Activated naive CD8-positive, alpha-beta T cell (primary cell): ENCODE data around the gene TMEM201.

Experiments
- H3K27ac Mint-ChIP-seq: one replicate; pipeline ENCODE4 v1.8.0; 2021; ENCODE audit warnings: mixed read lengths
- H3K27me3 Mint-ChIP-seq: one replicate; pipeline ENCODE4 v1.8.0; 2021; ENCODE audit warnings: mixed read lengths
- H3K36me3 Mint-ChIP-seq: one replicate; pipeline ENCODE4 v1.8.0; 2021; ENCODE audit warnings: mixed read lengths
- H3K4me1 Mint-ChIP-seq: one replicate; pipeline ENCODE4 v1.8.0; 2021; ENCODE audit warnings: low read depth, mixed read lengths
- H3K4me3 Mint-ChIP-seq: one replicate; pipeline ENCODE4 v1.8.0; 2021; ENCODE audit warnings: mild to moderate bottlenecking, mixed read lengths
- H3K9me3 Mint-ChIP-seq: one replicate; pipeline ENCODE4 v1.8.0; 2021; ENCODE audit warnings: low read depth, mixed read lengths

TMEM201 gene

DNA sequence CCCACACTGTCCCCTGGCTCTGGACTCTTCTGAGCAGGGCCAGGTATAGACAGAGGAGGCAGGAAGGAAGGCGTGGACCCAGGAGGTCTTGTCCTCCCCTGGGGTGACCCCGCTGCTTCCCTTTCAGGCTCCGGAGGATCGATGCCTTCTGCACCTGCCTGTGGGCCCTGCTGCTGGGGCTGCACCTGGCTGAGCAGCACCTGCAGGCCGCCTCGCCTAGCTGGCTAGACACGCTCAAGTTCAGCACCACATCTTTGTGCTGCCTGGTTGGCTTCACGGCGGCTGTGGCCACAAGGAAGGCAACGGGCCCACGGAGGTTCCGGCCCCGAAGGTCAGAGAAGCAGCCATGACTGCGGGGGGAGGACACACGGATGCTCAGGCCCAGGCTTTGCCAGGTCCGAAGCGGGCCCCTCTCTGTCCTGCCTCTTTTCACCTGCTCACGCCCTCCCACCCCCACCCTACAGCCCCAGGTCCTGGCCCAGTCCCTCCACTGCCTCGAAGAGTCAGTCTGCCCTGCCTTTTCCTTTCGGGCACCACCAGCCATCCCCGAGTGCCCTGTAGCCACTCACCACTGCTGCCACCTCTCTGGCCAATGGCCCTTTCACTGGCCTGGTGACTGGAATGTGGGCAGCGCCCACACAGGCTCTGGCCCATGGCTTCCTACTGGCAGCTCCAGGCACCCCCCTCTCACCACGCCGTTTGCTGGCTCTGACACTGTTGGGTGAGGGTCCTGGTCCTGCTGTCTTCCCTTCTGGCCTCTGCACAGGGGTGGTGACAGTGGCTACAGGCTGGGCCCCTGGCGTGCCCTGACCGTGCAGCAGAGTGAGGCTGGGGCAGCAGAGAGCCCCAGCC lies 13.5 kb downstream of the TMEM201 start:
- Mint-ChIP-seq H3K27ac (no peak overlapping the region), H3K9me3 (no peaks in the 10 kb centered on the region), H3K36me3 (no peaks in the 10 kb centered on the region), H3K4me3 (no peak overlapping the region), H3K4me1 (no peaks in the 10 kb centered on the region), H3K27me3 (no peaks in the 10 kb centered on the region)

- no peak overlapping the region for H3K27ac Mint-ChIP-seq
- H3K4me1 Mint-ChIP-seq, result no peaks in the 10 kb centered on the region
- H3K27me3 Mint-ChIP-seq, result no peaks in the 10 kb centered on the region
- H3K4me3 Mint-ChIP-seq, result no peak overlapping the region
- no peaks in the 10 kb centered on the region for H3K9me3 Mint-ChIP-seq
- no peaks in the 10 kb centered on the region for H3K36me3 Mint-ChIP-seq
Observed at GRCh38 chr1:9602794-9603167, 14.1 kb downstream of the TMEM201 start.

GRCh38 chr1:9603307-9603706 lies 14.6 kb downstream of the TMEM201 start:
- H3K27ac Mint-ChIP-seq, result no peak overlapping the region
- no peaks in the 10 kb centered on the region for H3K27me3 Mint-ChIP-seq
- no peak overlapping the region for H3K4me3 Mint-ChIP-seq

GRCh38 chr1:9603766-9604753 lies 15.3 kb downstream of the TMEM201 start:
- Mint-ChIP-seq H3K27me3 (no peaks in the 10 kb centered on the region), H3K9me3 (no peaks in the 10 kb centered on the region), H3K4me3 (no peak overlapping the region), H3K36me3 (no peaks in the 10 kb centered on the region), H3K27ac (no peak overlapping the region), H3K4me1 (no peaks in the 10 kb centered on the region)

More at GRCh38 chr1:9603307-9603706, 14.6 kb downstream of the TMEM201 start:
- Mint-ChIP-seq H3K9me3 (no peaks in the 10 kb centered on the region), H3K36me3 (no peaks in the 10 kb centered on the region), H3K4me1 (no peaks in the 10 kb centered on the region)

DNA sequence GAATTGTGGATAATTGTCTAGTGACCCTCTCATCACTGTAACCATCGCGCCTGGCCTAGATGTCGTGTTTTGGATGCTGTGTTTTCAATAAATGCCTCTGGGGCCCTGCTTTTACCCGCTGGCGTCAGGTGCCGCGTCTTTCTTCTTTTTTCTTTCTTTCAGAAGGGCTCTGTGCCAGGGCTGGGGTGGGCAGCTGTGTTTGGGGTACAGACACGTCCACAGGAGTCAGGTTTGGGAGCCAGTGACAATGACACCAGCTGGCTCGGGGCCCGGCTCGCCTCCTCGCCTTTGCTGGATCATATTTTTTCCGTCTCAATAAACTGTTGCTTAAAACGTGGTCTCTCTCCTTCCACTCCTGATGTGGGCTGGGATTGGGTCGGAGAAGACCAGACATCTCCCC lies 16.1 kb downstream of the TMEM201 start:
- Mint-ChIP-seq H3K27me3 (no peaks in the 10 kb centered on the region), H3K4me3 (no peak overlapping the region), H3K36me3 (no peaks in the 10 kb centered on the region), H3K9me3 (no peaks in the 10 kb centered on the region), H3K27ac (no peak overlapping the region), H3K4me1 (no peaks in the 10 kb centered on the region)

DNA sequence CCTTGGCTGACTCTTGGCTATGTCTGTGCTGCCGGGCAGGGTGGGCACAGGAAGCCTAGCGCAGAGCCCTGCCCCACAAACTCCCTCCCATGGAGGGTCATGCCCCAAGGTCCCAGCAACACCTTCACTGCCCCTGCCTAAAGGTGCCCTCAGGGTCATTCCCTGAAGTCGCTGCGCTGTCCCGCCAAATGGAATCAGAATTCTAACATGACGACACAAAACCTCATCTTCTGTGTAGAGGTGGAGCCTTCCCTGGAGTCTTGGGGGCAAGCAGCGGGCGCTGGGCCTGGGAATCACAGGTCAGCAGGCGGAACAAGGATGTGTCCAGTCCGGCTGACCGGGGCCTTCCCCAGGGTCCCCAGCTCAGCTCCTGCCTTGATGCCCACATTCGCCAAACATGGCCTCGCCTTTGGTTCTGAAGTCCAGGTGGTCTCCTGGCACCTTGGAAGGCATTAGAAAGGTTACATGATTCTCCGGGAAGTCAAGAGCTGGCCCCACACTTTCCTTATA lies 17.3 kb downstream of the TMEM201 start:
- Mint-ChIP-seq H3K9me3 (no peaks in the 10 kb centered on the region), H3K4me3 (no peak overlapping the region), H3K36me3 (no peaks in the 10 kb centered on the region), H3K27me3 (no peaks in the 10 kb centered on the region), H3K27ac (no peak overlapping the region), H3K4me1 (no peaks in the 10 kb centered on the region)

GRCh38 chr1:9606458-9606857 lies 17.7 kb downstream of the TMEM201 start:
- Mint-ChIP-seq H3K27ac (no peak overlapping the region), H3K27me3 (no peaks in the 10 kb centered on the region)

DNA sequence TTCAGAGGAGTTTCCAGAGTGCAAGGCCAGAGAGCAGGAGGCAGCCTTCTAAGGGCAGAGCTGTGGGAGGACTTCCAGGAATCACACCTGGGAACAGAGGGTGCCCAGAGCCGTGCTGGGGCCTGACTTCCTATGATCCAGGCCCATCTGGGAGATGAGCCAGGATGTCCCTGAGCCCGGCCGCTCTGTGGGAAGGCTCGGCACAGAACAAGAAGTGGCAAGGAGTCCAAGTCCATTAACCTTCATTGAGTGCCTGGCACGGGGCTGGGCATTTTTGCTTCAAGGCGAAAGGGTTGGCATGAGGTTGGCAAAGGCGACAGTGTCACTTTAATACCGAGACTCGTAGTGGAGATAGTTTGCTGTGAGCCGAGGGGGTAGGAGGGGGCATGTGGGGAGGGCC lies 18.2 kb downstream of the TMEM201 start:
- Mint-ChIP-seq H3K27ac (no peak overlapping the region), H3K4me3 (no peak overlapping the region), H3K36me3 (no peaks in the 10 kb centered on the region), H3K27me3 (no peaks in the 10 kb centered on the region), H3K9me3 (no peaks in the 10 kb centered on the region), H3K4me1 (no peaks in the 10 kb centered on the region)

More at GRCh38 chr1:9606458-9606857, 17.7 kb downstream of the TMEM201 start:
- no peaks in the 10 kb centered on the region for H3K9me3 Mint-ChIP-seq
- H3K36me3 Mint-ChIP-seq, result no peaks in the 10 kb centered on the region
- no peaks in the 10 kb centered on the region for H3K4me1 Mint-ChIP-seq
- H3K4me3 Mint-ChIP-seq, result no peak overlapping the region

DNA sequence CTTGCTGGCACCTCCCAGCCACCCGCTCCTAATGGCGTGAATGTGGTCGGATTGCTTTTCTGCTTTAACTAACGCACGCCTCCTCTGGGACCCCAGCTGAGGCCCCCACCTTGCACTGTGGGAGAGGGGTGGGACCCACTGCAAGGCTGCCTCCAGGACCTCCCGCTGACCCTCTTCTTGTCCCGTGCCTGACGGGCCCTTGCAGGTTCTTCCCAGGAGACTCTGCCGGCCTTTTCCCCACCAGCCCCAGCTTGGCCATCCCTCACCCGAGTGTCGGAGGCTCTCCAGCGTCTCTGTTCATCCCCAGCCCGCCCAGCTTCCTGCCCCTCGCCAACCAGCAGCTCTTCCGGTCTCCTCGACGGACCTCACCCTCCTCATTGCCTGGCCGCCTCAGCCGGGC lies 18.6 kb downstream of the TMEM201 start:
- no peaks in the 10 kb centered on the region for H3K4me1 Mint-ChIP-seq
- H3K27me3 Mint-ChIP-seq, result no peaks in the 10 kb centered on the region
- H3K36me3 Mint-ChIP-seq, result no peaks in the 10 kb centered on the region
- no peaks in the 10 kb centered on the region for H3K9me3 Mint-ChIP-seq
- no peak overlapping the region for H3K4me3 Mint-ChIP-seq
- no peak overlapping the region for H3K27ac Mint-ChIP-seq

DNA sequence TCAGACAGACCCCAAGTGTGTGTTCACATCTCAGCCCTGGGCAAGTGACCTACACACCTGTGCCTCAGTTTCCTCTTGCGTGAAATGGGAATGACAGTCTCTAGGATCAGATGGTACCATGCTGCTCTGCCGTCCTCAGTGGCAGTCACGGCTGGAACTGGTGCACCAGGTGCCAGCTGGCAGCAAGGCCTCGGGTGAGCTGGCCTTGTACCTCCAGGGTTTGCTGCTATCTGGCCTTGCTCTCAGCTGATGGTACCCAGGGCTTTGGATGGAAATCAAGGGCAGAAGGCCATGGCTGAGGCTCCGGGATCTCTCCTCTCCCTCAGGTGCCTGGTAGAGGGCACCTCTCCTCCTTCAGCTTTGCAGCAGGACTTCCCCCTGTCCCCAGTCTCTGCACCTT lies 21.3 kb downstream of the TMEM201 start:
- Mint-ChIP-seq H3K27me3 (no peaks in the 10 kb centered on the region), H3K27ac (no peak overlapping the region), H3K4me3 (no peak overlapping the region), H3K4me1 (no peaks in the 10 kb centered on the region), H3K36me3 (no peaks in the 10 kb centered on the region), H3K9me3 (no peaks in the 10 kb centered on the region)

DNA sequence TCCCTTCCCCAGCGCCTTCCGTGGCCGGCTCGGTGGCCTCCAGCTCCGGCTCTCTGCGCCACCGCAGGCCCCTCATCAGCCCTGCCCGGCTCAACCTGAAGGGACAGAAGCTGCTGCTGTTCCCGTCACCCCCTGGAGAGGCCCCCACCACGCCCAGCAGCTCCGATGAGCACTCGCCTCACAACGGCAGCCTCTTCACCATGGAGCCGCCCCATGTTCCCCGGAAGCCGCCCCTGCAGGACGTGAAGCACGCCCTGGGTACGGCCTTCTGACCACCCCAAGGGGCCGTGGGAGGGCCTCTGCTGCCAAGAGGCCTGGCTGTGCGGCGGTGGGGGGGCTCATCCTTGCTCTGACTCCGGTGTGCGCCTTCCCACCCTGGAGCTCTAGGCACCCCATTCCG lies 21.8 kb downstream of the TMEM201 start:
- Mint-ChIP-seq H3K27ac (no peak overlapping the region), H3K27me3 (no peaks in the 10 kb centered on the region), H3K4me3 (no peak overlapping the region), H3K9me3 (no peaks in the 10 kb centered on the region), H3K4me1 (no peaks in the 10 kb centered on the region), H3K36me3 (no peaks in the 10 kb centered on the region)

GRCh38 chr1:9611716-9612115 lies 23.0 kb downstream of the TMEM201 start:
- no peak overlapping the region for H3K4me3 Mint-ChIP-seq
- no peaks in the 10 kb centered on the region for H3K4me1 Mint-ChIP-seq
- H3K27ac Mint-ChIP-seq, result no peak overlapping the region
- H3K9me3 Mint-ChIP-seq, result no peaks in the 10 kb centered on the region
- H3K36me3 Mint-ChIP-seq, result no peaks in the 10 kb centered on the region
- H3K27me3 Mint-ChIP-seq, result no peaks in the 10 kb centered on the region

- Mint-ChIP-seq H3K27ac (no peak overlapping the region), H3K27me3 (no peaks in the 10 kb centered on the region), H3K36me3 (no peaks in the 10 kb centered on the region), H3K9me3 (no peaks in the 10 kb centered on the region), H3K4me3 (no peak overlapping the region), H3K4me1 (no peaks in the 10 kb centered on the region)
Observed at GRCh38 chr1:9612162-9612845, 23.6 kb downstream of the TMEM201 start.

- Mint-ChIP-seq H3K4me1 (no peaks in the 10 kb centered on the region), H3K36me3 (no peaks in the 10 kb centered on the region), H3K4me3 (no peak overlapping the region), H3K27ac (no peak overlapping the region), H3K27me3 (no peaks in the 10 kb centered on the region), H3K9me3 (no peaks in the 10 kb centered on the region)
Observed at GRCh38 chr1:9612871-9613624, 24.3 kb downstream of the TMEM201 start.
